ENCODE data around the gene KDM2B.
"Not testable (repeated sequence)": the region's sequence is repeated elsewhere in the genome, so short reads cannot be mapped to it uniquely, and the experiment has no call there.

The KDM2B gene

GRCh38 chr12:121423682-121424623 lies 156.9 kb downstream of the KDM2B start:
- DNase-seq, result no peak

- no peak for DNase-seq
Measured at GRCh38 chr12:121423253-121423652, 157.6 kb downstream of the KDM2B start.

GRCh38 chr12:121420109-121420508 lies 160.7 kb downstream of the KDM2B start:
- DNase-seq, result no peak

GRCh38 chr12:121417847-121418246 lies 163.0 kb downstream of the KDM2B start:
- no peak for DNase-seq

GRCh38 chr12:121413917-121414316 lies 166.9 kb downstream of the KDM2B start:
- DNase-seq, result no peak

- DNase-seq, result no peak
Measured at GRCh38 chr12:121405211-121405610, 175.6 kb downstream of the KDM2B start.

GRCh38 chr12:121404734-121405133 lies 176.1 kb downstream of the KDM2B start:
- peak; percentile 92 for DNase-seq

- no peak for DNase-seq
Measured at GRCh38 chr12:121403721-121404120, 177.1 kb downstream of the KDM2B start.

- DNase-seq, result peak; percentile 16
Measured at GRCh38 chr12:121400332-121401139, 180.3 kb downstream of the KDM2B start.

GRCh38 chr12:121399391-121400331 lies 181.2 kb downstream of the KDM2B start, which contains the start of gene RNF34:
RNF34 (plus strand) TSS chr12:121400118; CDS start chr12:121400213, 95 bp downstream.
- peak; percentile 99 for DNase-seq

- DNase-seq, result no peak
Measured at GRCh38 chr12:121398355-121398754, 182.5 kb downstream of the KDM2B start.

- no peak for DNase-seq
Measured at GRCh38 chr12:121397521-121397920, 183.3 kb downstream of the KDM2B start.

GRCh38 chr12:121392325-121392716 lies 188.5 kb downstream of the KDM2B start:
- DNase-seq, result no peak

- DNase-seq, result no peak
Measured at GRCh38 chr12:121391619-121392324, 189.1 kb downstream of the KDM2B start.

- no peak for DNase-seq
Measured at GRCh38 chr12:121390856-121391255, 190.0 kb downstream of the KDM2B start.

- no peak for DNase-seq
Measured at GRCh38 chr12:121388421-121388981, 192.3 kb downstream of the KDM2B start.

GRCh38 chr12:121384891-121385290 lies 195.9 kb downstream of the KDM2B start:
- DNase-seq, result not testable (repeated sequence)

- DNase-seq, result no peak
Measured at GRCh38 chr12:121383601-121384021, 197.2 kb downstream of the KDM2B start.

- no peak for DNase-seq
Measured at GRCh38 chr12:121379945-121380344, 200.9 kb downstream of the KDM2B start.

Data from NCI-H1105 treated with DMSO at 0.1 percent for 48 hours (cell line).